Neural cell (in vitro differentiated cells): Measurements from ENCODE around the gene TCL1B. TPM values are rescaled to one million over a fixed set of nuclear protein-coding genes. Genes with fewer than 3 reads are reported as not detected.

Experiments used
- H2AFZ ChIP-seq: fragments of 200-600, 300-800 bp; sonication (generic), shearing (Covaris generic); 2 replicates; pipeline ENCODE4 v1.6.0; 2014; ENCODE audit warnings: low read depth, mild to moderate bottlenecking, antibody characterized with exemption, low read length, moderate library complexity
- H3F3A ChIP-seq: fragments of 200-600 bp; shearing (Covaris generic); 2 replicates; pipeline ENCODE4 v1.6.1; 2016; ENCODE audit warnings: mild to moderate bottlenecking, moderate library complexity, mixed read lengths, antibody characterized with exemption, low read length; ENCODE audit not compliant: insufficient read depth, poor library complexity, severe bottlenecking
- H3K27ac ChIP-seq: fragments of 200-600, 300-800 bp; sonication (generic), shearing (Covaris generic); 2 replicates; pipeline ENCODE4 v1.5.1; 2014; ENCODE audit warnings: mild to moderate bottlenecking, low read length, moderate library complexity
- H3K27me3 ChIP-seq: fragments of 300-800, 200-600 bp; sonication (generic), shearing (Covaris generic); 2 replicates; pipeline ENCODE4 v1.6.0; 2014; ENCODE audit warnings: mild to moderate bottlenecking, low read depth, low read length, moderate library complexity; ENCODE audit not compliant: insufficient read depth
- H3K36me3 ChIP-seq: fragments of 300-800, 200-600 bp; sonication (generic), shearing (Covaris generic); 2 replicates; pipeline ENCODE4 v1.5.1; 2014; ENCODE audit warnings: mild to moderate bottlenecking, antibody characterized with exemption, low read length, moderate library complexity; ENCODE audit not compliant: insufficient read depth
- H3K4me2 ChIP-seq: fragments of 300-800, 200-600 bp; sonication (generic), shearing (Covaris generic); 2 replicates; pipeline ENCODE4 v1.6.0; 2014; ENCODE audit warnings: mild to moderate bottlenecking, low read length
- H3K4me3 ChIP-seq: fragments of 300-800, 200-600 bp; sonication (generic), shearing (Covaris generic); 2 replicates; pipeline ENCODE4 v1.5.1; 2014; ENCODE audit warnings: mild to moderate bottlenecking, low read length, moderate library complexity
- H3K79me2 ChIP-seq: fragments of 200-600 bp; shearing (Covaris generic); replicated peaks from 2 replicates; pipeline ENCODE4 v1.6.0; 2014; ENCODE audit warnings: mild to moderate bottlenecking, low read length, moderate library complexity; ENCODE audit not compliant: insufficient read depth
- H3K9ac ChIP-seq: fragments of 300-800, 200-600 bp; sonication (generic), shearing (Covaris generic); 2 replicates; pipeline ENCODE4 v1.6.1; 2016; ENCODE audit warnings: mild to moderate bottlenecking, low read length, mixed read lengths
- H3K9me2 ChIP-seq: fragments of 200-600 bp; shearing (Covaris generic); 2 replicates; pipeline ENCODE4 v1.6.1; 2016; ENCODE audit warnings: mild to moderate bottlenecking, low read length, mixed read lengths; ENCODE audit not compliant: insufficient read depth
- H3K9me3 ChIP-seq: fragments of 200-600, 300-800 bp; sonication (generic), shearing (Covaris generic); 2 replicates; pipeline ENCODE4 v1.6.1; 2016; ENCODE audit warnings: mild to moderate bottlenecking, mixed run types, low read length, moderate library complexity, mixed read lengths
- H4K20me1 ChIP-seq: fragments of 200-600 bp; shearing (Covaris generic); 2 replicates; pipeline ENCODE4 v1.6.1; 2016; ENCODE audit warnings: mild to moderate bottlenecking, mixed run types; ENCODE audit not compliant: insufficient read depth
- EP300 ChIP-seq: fragments of 450-650 bp; conservative IDR thresholded peaks from 2 replicates; pipeline ENCODE4 v1.6.1; 2014; ENCODE audit warnings: antibody characterized with exemption, mild to moderate bottlenecking, moderate library complexity; ENCODE audit not compliant: poor library complexity, severe bottlenecking
- EZH2 ChIP-seq: fragments of 200-600, 300-800 bp; shearing (Covaris generic), sonication (generic); IDR thresholded peaks from 2 replicates; pipeline ENCODE4 v1.6.1; 2014; ENCODE audit warnings: antibody characterized with exemption, low read length, borderline replicate concordance, mild to moderate bottlenecking; ENCODE audit not compliant: insufficient read depth, poor library complexity, severe bottlenecking
- MXI1 ChIP-seq: fragments of 450-650 bp; conservative IDR thresholded peaks from 2 replicates; pipeline ENCODE4 v1.6.1; 2014; ENCODE audit warnings: antibody characterized with exemption, mild to moderate bottlenecking; ENCODE audit not compliant: poor library complexity, severe bottlenecking
- POLR2AphosphoS5 ChIP-seq: IDR thresholded peaks from 2 replicates; pipeline ENCODE4 v1.6.1; 2012
- RAD21 ChIP-seq: fragments of 450-650 bp; conservative IDR thresholded peaks from 2 replicates; pipeline ENCODE4 v1.6.1; 2014; ENCODE audit warnings: antibody characterized with exemption, mild to moderate bottlenecking, moderate library complexity
- SMC3 ChIP-seq: fragments of 450-650 bp; conservative IDR thresholded peaks from 2 replicates; pipeline ENCODE4 v1.6.1; 2014; ENCODE audit warnings: antibody characterized with exemption, mild to moderate bottlenecking, moderate library complexity; ENCODE audit not compliant: poor library complexity
- TAF1 ChIP-seq: IDR thresholded peaks from 2 replicates; pipeline ENCODE4 v1.6.1; 2012; ENCODE audit warnings: low read depth
- polyA plus RNA-seq: library from polyadenylated mRNA; depleted of rRNA; stranded (reverse); fragments of >200 nt; gene quantifications from 2 replicates; pipeline ENCODE4 v1.2.3, GENCODE V29; 2014
- TF ChIP-seq, protein P1 (sequence below): fragments of 450-650 bp; IDR thresholded peaks from 2 replicates; pipeline ENCODE4 v1.5.1; 2014; ENCODE audit warnings: antibody characterized with exemption, mild to moderate bottlenecking, moderate library complexity; ENCODE audit not compliant: poor library complexity, severe bottlenecking
- TF ChIP-seq, protein P2 (sequence below): IDR thresholded peaks from 2 replicates; pipeline ENCODE4 v1.6.1; 2012; ENCODE audit warnings: borderline replicate concordance

Gene TCL1B
- polyA plus RNA-seq, 1 donor from 2014 or later = not detected

DNA sequence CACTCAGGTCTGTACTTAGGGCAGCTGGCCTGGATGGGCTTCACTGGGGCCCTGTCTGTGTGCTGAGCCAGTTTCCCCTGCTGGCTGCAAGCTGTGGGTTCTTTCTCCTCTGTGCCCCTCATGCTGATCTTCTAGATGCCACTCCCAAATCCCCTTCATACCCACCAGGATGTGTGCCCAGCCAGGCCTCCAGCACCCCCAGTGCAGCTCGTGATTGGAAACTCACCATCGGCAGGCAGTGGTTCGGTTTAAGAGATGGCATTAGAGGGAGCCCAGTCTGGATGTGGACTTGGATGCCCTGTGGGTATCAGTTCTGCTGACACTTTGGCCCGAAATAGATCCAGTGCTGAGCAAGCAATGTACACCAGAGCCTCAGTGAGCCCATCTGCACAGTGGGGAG, 5.9 kb downstream of the TCL1B start (continued):
- TF ChIP-seq EZH2 (no peak), RAD21 (no peak)

DNA sequence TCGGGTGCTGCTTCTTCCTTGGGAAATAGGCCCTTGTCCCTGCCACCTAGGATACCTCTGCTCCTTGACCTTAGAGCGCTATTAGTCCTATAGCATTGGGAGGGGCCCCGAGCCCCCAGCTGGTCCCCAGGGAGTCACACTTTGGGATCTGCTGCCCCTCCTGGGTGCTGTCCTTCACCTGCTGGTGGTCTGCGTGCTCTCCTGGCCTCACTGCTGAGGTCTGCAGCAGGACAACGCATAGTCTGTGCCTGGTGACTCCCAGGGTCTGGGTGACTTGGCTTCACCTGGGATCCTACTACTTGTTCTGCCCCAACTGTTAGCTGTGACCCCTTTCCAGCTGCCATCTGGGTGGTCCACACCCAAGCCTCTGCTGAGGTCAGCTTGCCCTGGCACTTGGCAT, 8.8 kb downstream of the TCL1B start:
- Histone ChIP-seq H3K79me2 (no peaks in the 10 kb centered on the region), H3K36me3 (no peaks in the 10 kb centered on the region), H3K9me3 (no peaks in the 10 kb centered on the region), H2AFZ (no peak overlapping the region), H3K4me3 (no peak overlapping the region), H3K9ac (no peak overlapping the region), H3F3A (no peaks in the 10 kb centered on the region), H3K4me2 (no peak overlapping the region), H3K27me3 (no peaks in the 10 kb centered on the region), H4K20me1 (no peaks in the 10 kb centered on the region), H3K27ac (no peak overlapping the region), H3K9me2 (no peaks in the 10 kb centered on the region)
- TF ChIP-seq SMC3 (no peak), MXI1 (no peak), EZH2 (no peak), EP300 (no peak), POLR2AphosphoS5 (no peak), RAD21 (no peak), TAF1 (no peak)
- TF ChIP-seq, protein P1, sequence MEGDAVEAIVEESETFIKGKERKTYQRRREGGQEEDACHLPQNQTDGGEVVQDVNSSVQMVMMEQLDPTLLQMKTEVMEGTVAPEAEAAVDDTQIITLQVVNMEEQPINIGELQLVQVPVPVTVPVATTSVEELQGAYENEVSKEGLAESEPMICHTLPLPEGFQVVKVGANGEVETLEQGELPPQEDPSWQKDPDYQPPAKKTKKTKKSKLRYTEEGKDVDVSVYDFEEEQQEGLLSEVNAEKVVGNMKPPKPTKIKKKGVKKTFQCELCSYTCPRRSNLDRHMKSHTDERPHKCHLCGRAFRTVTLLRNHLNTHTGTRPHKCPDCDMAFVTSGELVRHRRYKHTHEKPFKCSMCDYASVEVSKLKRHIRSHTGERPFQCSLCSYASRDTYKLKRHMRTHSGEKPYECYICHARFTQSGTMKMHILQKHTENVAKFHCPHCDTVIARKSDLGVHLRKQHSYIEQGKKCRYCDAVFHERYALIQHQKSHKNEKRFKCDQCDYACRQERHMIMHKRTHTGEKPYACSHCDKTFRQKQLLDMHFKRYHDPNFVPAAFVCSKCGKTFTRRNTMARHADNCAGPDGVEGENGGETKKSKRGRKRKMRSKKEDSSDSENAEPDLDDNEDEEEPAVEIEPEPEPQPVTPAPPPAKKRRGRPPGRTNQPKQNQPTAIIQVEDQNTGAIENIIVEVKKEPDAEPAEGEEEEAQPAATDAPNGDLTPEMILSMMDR = no peak
- TF ChIP-seq, protein P2, sequence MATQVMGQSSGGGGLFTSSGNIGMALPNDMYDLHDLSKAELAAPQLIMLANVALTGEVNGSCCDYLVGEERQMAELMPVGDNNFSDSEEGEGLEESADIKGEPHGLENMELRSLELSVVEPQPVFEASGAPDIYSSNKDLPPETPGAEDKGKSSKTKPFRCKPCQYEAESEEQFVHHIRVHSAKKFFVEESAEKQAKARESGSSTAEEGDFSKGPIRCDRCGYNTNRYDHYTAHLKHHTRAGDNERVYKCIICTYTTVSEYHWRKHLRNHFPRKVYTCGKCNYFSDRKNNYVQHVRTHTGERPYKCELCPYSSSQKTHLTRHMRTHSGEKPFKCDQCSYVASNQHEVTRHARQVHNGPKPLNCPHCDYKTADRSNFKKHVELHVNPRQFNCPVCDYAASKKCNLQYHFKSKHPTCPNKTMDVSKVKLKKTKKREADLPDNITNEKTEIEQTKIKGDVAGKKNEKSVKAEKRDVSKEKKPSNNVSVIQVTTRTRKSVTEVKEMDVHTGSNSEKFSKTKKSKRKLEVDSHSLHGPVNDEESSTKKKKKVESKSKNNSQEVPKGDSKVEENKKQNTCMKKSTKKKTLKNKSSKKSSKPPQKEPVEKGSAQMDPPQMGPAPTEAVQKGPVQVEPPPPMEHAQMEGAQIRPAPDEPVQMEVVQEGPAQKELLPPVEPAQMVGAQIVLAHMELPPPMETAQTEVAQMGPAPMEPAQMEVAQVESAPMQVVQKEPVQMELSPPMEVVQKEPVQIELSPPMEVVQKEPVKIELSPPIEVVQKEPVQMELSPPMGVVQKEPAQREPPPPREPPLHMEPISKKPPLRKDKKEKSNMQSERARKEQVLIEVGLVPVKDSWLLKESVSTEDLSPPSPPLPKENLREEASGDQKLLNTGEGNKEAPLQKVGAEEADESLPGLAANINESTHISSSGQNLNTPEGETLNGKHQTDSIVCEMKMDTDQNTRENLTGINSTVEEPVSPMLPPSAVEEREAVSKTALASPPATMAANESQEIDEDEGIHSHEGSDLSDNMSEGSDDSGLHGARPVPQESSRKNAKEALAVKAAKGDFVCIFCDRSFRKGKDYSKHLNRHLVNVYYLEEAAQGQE = no peak

DNA sequence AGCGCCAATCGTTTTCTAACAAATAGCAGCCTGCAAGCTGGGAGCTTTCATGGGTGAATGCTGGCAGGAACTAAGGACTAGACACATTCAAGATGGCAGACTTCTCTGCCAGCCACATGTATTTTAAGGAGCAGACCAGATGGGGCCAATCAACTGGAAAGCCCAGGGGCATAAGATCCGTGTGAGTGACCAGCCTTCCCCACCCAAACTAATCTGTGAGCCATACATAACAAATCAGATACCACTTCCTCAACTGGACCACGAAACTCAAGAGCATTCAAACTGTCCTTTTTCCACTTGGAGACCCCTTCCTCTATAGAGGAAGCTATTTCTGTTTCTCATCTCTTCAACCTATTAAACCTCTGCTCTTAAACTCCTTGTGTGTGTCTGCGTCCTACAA, 9.7 kb downstream of the TCL1B start:
- no peak overlapping the region for H2AFZ ChIP-seq
- H3K27me3 ChIP-seq = no peaks in the 10 kb centered on the region
- H3F3A ChIP-seq = no peaks in the 10 kb centered on the region
- H3K27ac ChIP-seq = no peak overlapping the region
- TF ChIP-seq, protein P1 = no peak
- TF ChIP-seq EZH2 = no peak
- no peak for TF ChIP-seq EP300
- TF ChIP-seq POLR2AphosphoS5 = no peak
- TF ChIP-seq, protein P2 = no peak
- H3K36me3 ChIP-seq = no peaks in the 10 kb centered on the region
- no peak overlapping the region for H3K4me2 ChIP-seq
- H4K20me1 ChIP-seq = no peaks in the 10 kb centered on the region
- H3K9ac ChIP-seq = no peak overlapping the region
- H3K4me3 ChIP-seq = no peak overlapping the region
- H3K9me2 ChIP-seq = no peaks in the 10 kb centered on the region
- no peaks in the 10 kb centered on the region for H3K79me2 ChIP-seq
- no peaks in the 10 kb centered on the region for H3K9me3 ChIP-seq
